ENCODE measurements around the gene CCNT2. TPM values are rescaled to one million over a fixed set of nuclear protein-coding genes. Genes with fewer than 3 reads are reported as not detected.

The CCNT2 gene
- total RNA-seq, 1 experiment from 2014 or later, result 32.6 TPM

GRCh38 chr2:134952608-134953007 is 34.0 kb downstream of the CCNT2 start:
- DNase-seq (ENCODE audit: low read depth, low spot score) (no peak), ATAC-seq (no peak)
- H3K4me2 ChIP-seq (ENCODE audit: low read length), result no peak overlapping the region
- ChIA-PET RAD21 (ENCODE audit: low non-redundant PET in 1 of 2, low total read pairs in 2 of 2, uncharacterized antibody in 2 of 2, unreplicated experiment in 2 of 2) (no interaction called here), CTCF (no interaction called here), POLR2A (no interaction called here)
- H3K36me3 ChIP-seq (ENCODE audit: control insufficient read depth in 1 of 2, insufficient read depth in 2 of 2, low read length in 2 of 2), result peaks cover 31% of the 10 kb centered on the region in 2 experiments
- BruUV-seq (replicated peaks), result no TSS peak
- intact Hi-C loops (cut with micrococcal nuclease), result no loop called here
- H3K9me3 ChIP-seq (ENCODE audit: control insufficient read depth in 1 of 2, insufficient read depth in 1 of 2, low read depth in 1 of 2, low read length in 2 of 2), result no peaks in the 10 kb centered on the region
- H3K27me3 ChIP-seq (ENCODE audit: insufficient read depth, low read length), result no peaks in the 10 kb centered on the region
- H3K79me2 ChIP-seq (ENCODE audit: insufficient read depth, low read length), result peaks cover 33% of the 10 kb centered on the region
- H3K4me1 ChIP-seq (ENCODE audit: control insufficient read depth in 1 of 2, insufficient read depth in 2 of 2, low read length in 2 of 2), result no peaks in the 10 kb centered on the region
- H3K4me3 ChIP-seq (replicated peaks in 1 of 2; ENCODE audit: low read depth in 1 of 2, low read length in 2 of 2), result no peak overlapping the region
- no peak overlapping the region for H3K27ac ChIP-seq (ENCODE audit: low read depth, low read length)
- H2AFZ ChIP-seq (ENCODE audit: low read depth, low read length, poor library complexity, severe bottlenecking), result no peak overlapping the region
- H3K9ac ChIP-seq (ENCODE audit: low read length), result no peak overlapping the region
- H4K20me1 ChIP-seq (ENCODE audit: insufficient read depth), result peaks cover 5% of the 10 kb centered on the region; the same call in 1 of the 2 replicates
- TF ChIP-seq YY1 (IDR thresholded peaks at IDR 0.05; ENCODE audit: extremely low read depth, insufficient replicate concordance, low read depth, low read length) (no peak), POLR2AphosphoS5 (IDR thresholded peaks at IDR 0.05; ENCODE audit: low read depth, low read length) (no peak), SRF (IDR thresholded peaks at IDR 0.05; ENCODE audit: low read depth) (no peak), EZH2phosphoT487 (IDR thresholded peaks at IDR 0.05; ENCODE audit: borderline replicate concordance) (no peak), MAX (IDR thresholded peaks at IDR 0.05) (no peak), ELF1 (IDR thresholded peaks at IDR 0.05; ENCODE audit: borderline replicate concordance, low read depth) (no peak), JUND (IDR thresholded peaks at IDR 0.05) (no peak), CTCF (IDR thresholded peaks at IDR 0.05 in 2 of 3, conservative IDR thresholded peaks at IDR 0.05 in 1 of 3; ENCODE audit: borderline replicate concordance in 1 of 3, insufficient read depth in 1 of 3, low read depth in 2 of 3, low read length in 2 of 3) (no peak), ATF3 (IDR thresholded peaks at IDR 0.05) (no peak), SIN3A (IDR thresholded peaks at IDR 0.05; ENCODE audit: low read depth) (no peak), RAD21 (IDR thresholded peaks at IDR 0.05; ENCODE audit: low read depth) (no peak), EZH2 (IDR thresholded peaks at IDR 0.05) (no peak)
- H3K9me2 ChIP-seq (ENCODE audit: insufficient read depth), result no peaks in the 10 kb centered on the region
